ENCODE data around the gene CCDC157.

The CCDC157 gene

DNA sequence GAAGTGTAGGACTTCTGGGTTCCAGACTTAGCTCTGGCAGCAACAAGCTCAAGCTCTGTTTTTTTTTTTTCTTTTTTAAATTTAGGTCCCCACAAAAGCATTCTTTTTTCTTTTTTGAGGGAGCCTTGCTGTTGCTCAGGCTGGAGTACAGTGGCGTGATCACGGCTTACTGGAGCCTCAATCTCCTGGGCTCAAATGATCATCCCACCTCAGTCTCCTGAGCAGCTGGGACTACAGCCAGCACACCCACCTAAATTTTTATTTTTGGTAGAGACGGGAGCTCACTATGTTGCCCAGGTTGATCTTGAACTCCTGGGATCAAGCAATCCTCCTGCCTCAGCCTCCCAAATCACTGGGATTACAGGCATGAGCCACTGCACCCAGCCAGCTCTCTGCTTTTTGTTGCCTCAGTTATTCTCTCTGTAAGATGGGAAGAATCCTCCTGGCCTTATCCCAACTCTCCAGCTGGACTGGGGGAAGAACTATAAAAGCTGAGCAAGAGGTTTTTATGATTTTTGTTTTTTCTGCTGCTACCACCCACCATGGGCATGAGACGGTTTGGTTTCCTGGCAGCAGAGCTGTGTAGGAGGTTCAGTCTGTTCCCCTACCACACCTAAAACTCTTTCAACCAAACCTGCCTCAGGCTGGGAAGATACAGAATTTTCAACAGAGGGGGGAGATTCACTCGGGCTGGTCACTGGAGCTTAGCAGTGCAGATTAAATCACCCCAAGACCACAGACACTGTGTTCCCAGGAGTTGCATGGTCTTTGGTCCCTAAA is 57.1 kb downstream of the CCDC157 start:
- no peak for DNase-seq (ENCODE audit: low read depth)

- no peak for DNase-seq (ENCODE audit: low read depth)
Observed at GRCh38 chr22:30414525-30415047, 57.8 kb downstream of the CCDC157 start.

GRCh38 chr22:30416403-30416802 is 59.6 kb downstream of the CCDC157 start:
- no peak for DNase-seq (ENCODE audit: low read depth)

DNA sequence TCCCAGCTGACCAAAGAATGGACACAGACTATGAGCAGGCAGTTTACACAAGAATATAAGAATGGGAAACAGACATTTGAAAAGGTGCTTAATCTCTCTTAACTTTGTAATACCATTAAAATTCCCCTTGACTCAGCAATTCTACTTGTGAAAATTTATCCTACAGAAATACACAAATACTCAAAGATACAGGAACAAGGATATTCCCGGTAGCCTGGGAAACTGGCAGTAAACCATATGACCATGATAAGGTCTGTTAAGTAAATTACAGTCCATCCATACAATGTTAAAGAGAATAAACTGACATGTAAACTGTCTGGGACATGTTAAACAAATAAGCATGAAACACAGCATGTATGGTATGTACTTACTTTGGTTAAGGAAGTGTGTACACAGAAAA is 60.0 kb downstream of the CCDC157 start:
- DNase-seq (ENCODE audit: low read depth) = no peak

DNA sequence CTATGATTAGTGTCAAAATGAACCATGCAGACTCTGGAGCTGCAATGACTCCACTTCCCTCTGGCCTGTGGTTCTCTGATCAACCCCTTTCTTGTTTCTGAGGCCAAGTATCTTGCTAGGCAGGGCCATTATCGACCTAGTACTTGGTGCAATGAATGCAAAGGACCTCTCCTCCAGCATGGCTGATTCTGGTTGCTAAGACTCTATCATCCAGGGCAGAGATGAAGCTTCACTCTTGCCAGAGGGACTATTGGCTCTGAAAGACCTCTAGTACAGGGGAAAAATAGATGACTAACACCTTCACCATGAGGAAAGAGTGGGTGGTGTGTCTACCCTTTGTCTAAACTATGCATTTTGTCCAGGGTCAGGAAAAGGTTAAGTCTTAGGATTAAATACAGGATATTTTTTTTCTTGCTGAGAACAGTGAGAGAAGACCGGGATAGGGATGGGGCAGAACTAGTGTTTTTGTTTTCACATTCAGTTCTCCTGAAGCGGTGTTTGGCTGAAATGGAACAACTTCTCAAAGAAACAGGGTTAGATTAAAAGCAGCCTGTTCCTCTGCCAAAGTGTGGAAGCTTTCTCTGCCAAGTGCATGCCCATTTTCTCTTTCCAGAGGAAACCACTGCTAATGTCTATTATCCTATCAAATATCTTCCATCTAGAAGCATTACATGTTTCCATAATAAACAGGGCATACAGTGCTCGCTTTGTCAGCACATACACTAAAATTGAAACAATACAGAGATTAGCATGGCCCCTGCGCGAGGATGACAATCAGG is 63.7 kb downstream of the CCDC157 start:
- no peak for DNase-seq (ENCODE audit: low read depth)

GRCh38 chr22:30421695-30422480 is 65.1 kb downstream of the CCDC157 start:
- no peak for DNase-seq (ENCODE audit: low read depth)

DNA sequence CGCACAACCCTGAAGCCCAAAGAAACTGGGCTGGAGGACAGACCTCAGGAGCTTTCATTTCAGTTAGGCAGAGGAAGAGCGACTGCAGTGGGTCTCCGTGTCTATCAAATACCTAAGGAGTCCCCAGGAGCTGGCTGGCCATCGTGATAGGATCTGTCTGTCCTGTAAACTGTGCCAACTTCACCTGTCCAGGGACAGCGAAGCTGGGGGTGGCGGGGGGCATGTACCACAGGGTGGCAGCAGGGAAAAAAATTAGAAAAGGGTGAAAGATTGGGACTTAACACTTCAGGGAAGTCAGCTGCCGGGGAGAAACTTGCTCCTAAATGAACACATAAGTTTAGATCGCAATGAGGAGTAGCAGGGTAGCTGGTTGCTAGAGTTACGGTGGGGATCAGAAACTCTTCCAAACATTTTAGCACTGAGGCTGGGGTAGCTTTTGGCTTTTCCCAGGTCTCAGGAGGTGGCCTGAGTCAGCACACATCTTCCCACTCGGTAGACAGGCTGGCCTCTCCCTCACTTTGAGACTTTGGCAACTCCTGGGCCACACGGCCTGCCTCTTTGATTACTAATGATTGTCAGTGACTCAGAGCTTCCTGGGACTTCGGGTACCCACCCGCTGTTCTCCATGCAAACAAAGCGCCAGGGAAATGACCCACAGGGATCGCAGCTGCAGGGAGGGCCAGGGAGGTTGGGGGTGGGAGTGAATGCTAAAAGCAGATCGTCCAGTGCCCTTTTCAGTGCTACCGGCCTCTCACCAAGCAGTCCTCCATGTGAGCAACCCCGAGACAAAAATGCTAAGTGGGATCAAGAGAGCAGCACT is 65.9 kb downstream of the CCDC157 start:
- DNase-seq (ENCODE audit: low read depth) = peak; percentile 82

GRCh38 chr22:30423301-30423958 is 66.6 kb downstream of the CCDC157 start:
- no peak for DNase-seq (ENCODE audit: low read depth)

- DNase-seq (ENCODE audit: low read depth) = peak; percentile 95
Observed at GRCh38 chr22:30423959-30424533, 67.2 kb downstream of the CCDC157 start.

- DNase-seq (ENCODE audit: low read depth) = no peak
Observed at GRCh38 chr22:30424534-30425326, 67.9 kb downstream of the CCDC157 start.

DNA sequence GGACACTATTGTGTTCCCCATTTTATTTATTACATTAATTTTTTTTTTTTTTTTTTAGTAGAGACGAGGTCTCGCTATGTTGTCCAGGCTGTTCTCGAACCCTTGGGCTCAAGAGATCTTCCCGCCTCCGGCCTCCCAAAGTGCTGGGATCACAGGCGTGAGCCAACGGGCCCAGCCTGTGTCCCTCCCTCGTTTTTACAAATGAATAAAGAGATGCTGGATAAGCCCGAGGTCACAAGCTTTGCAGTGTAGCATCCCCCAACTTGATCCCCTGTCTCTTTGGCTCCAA is 68.5 kb downstream of the CCDC157 start:
- no peak for DNase-seq (ENCODE audit: low read depth)

DNA sequence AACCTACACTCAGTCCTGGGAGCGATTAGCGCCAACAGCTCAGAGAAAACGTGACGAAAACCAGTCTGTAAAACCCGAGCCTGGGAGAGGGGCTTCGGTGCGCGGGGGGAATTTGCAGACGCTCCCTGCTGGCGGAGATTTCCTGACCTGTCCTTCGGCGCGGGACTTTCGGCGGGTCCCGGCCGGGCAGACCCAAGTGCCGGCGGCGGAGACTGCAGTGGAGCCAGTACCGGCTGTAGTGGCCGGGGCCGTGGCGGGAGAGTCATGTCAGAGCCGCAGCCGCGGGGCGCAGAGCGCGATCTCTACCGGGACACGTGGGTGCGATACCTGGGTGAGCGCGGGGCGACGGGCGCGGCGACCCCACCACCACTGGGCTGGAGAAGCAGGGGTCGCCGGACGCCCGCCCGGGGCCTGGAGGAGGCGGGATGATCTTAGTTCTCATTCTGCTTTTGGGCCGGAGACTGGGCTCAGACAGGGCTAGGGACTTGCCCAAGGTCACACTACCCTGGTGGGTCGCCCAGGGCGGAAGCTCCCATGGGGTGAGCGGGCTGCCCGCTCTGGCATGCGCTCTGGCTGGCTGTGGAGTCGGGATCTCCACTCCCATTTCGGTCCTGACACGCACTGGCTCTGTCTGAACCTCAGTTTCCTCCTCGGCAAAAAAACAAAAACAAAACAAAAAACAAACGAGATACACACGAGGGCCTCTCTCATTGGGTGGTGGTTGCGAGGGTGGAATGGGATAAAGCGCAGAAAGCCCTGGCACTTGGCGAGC is 69.0 kb downstream of the CCDC157 start, which contains the start of gene MTFP1:
Gene MTFP1, plus strand, starts transcription at position 153 of the 772 bp plus-strand sequence. Its CDS starts 112 bp downstream, at position 265.
- DNase-seq (ENCODE audit: low read depth) = no peak
